Kidney (tissue), 14 donors: ENCODE data around the gene CD1E. TPM values are rescaled to one million over a fixed set of nuclear protein-coding genes. Genes with fewer than 3 reads are reported as not detected.

Source experiments
- DNase-seq, 5 donors: peaks; one replicate each; pipeline ENCODE4 v3.0.0-alpha.2; 2013 to 2020
- FAIRE-seq: peaks from 2 replicates; lab custom pipeline; 2012; peaks lifted over from hg19 to GRCh38; lab: Jason Lieb, UNC
- H3K27ac ChIP-seq, 2 donors: one replicate each; pipeline ENCODE4 v1.7.0; 2013; ENCODE audit warnings: low read depth in 2 of 2, low read length in 2 of 2, inconsistent platforms in 1 of 2
- H3K27me3 ChIP-seq: one replicate; pipeline ENCODE4 v1.7.1; 2013; ENCODE audit warnings: low read length, inconsistent platforms; ENCODE audit not compliant: control insufficient read depth, insufficient read depth
- H3K36me3 ChIP-seq, 3 donors: one replicate each; pipeline versions ENCODE4 v1.7.0 to v1.7.1; 2013; ENCODE audit warnings: low read length in 3 of 3, control low read depth in 1 of 3, inconsistent platforms in 1 of 3; ENCODE audit not compliant: insufficient read depth in 3 of 3, control insufficient read depth in 2 of 3
- H3K4me1 ChIP-seq, 3 donors: one replicate each; pipeline versions ENCODE4 v1.7.0 to v1.7.1; 2013; ENCODE audit warnings: low read length in 3 of 3, inconsistent platforms in 1 of 3, low read depth in 1 of 3; ENCODE audit not compliant: control insufficient read depth in 2 of 3, insufficient read depth in 2 of 3
- H3K4me3 ChIP-seq, 3 donors: one replicate each; pipeline versions ENCODE4 v1.7.0 to v1.8.1; 2013; ENCODE audit warnings: low read length in 3 of 3, control low read depth in 1 of 3, inconsistent platforms in 1 of 3
- H3K9ac ChIP-seq, 3 donors: one replicate each; pipeline versions ENCODE4 v1.7.0 to v1.7.1; 2013; ENCODE audit warnings: low read length in 3 of 3, control low read depth in 1 of 3, inconsistent platforms in 1 of 3
- H3K9me3 ChIP-seq, 3 donors: one replicate each; pipeline versions ENCODE4 v1.7.0 to v1.7.1; 2013; ENCODE audit warnings: low read length in 3 of 3, control low read depth in 1 of 3, inconsistent platforms in 1 of 3; ENCODE audit not compliant: control insufficient read depth in 2 of 3, insufficient read depth in 1 of 3
- CTCF ChIP-seq: IDR thresholded peaks from 3 replicates; pipeline ENCODE4 v1.5.1; 2012; ENCODE audit warnings: mild to moderate bottlenecking, moderate library complexity, borderline replicate concordance; ENCODE audit not compliant: insufficient read depth; ENCODE audit errors: extremely low read depth
- intact Hi-C: fragments of 100-400 bp; cut with DNase I; formaldehyde crosslinking; loops from one replicate; pipeline ENCODE4 v1.11.1; 2022
- polyA plus RNA-seq: library from polyadenylated mRNA; stranded (reverse); fragments of 350-450 nt; fragmentation: Illumina TruSeq; extraction: RNeasy Lipid Tissue Mini Kit (QIAGEN cat#74804); gene quantifications from one replicate; pipeline ENCODE4 v1.2.3, GENCODE V29; 2014; ENCODE audit warnings: low read depth, low replicate concordance; ENCODE audit not compliant: insufficient read depth
- total RNA-seq: library from RNA; stranded (reverse); fragmentation: NEBNext Ultra II Directional; extraction: Animal tissue kit (Norgen Biotek cat#: 25700); gene quantifications from one replicate; pipeline ENCODE4 v1.2.1, GENCODE V29; 2021
- donor health status: control.
- donor health status: control.
- donor health status: control.
- donor health status: control.
- donor health status: control.
- donor health status: DM: yes; HTN: yes; CAD: no.
- donor health status: Normal renal cell carcinoma (clear cell type).

The CD1E gene
- total and polyA plus RNA-seq, 2 donors from 2014 or later: 3.5 TPM; not detected in 1

DNA sequence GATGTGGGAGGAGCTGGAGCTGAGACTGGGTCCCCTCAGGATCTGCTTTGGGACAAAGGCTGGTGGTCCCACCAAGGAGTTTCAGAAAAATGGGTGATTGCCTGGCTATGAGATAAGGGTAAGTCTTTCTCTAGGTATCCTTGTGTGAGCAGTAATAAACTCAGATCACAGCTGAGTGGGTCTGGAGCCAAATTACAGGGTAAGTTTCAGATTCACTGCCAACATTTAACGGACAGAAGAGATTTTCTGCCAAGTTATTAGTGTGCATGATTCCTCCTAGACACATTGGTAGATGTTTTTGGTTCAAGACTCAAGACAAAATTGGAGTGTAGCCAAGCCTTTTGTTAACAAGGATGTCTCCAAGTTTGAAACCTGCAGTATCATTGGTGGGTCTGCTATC is 29.8 kb upstream of the CD1E start:
- no peak for DNase-seq
- no peak overlapping the region for H3K9ac ChIP-seq
- no peak for TF ChIP-seq CTCF
- H3K27ac ChIP-seq: no peak overlapping the region
- H3K27me3 ChIP-seq: no peaks in the 10 kb centered on the region
- no peak for FAIRE-seq
- intact Hi-C loops: no loop called here
- no peaks in the 10 kb centered on the region for H3K36me3 ChIP-seq
- no peaks in the 10 kb centered on the region for H3K9me3 ChIP-seq
- no peaks in the 10 kb centered on the region for H3K4me1 ChIP-seq
- no peak overlapping the region for H3K4me3 ChIP-seq

DNA sequence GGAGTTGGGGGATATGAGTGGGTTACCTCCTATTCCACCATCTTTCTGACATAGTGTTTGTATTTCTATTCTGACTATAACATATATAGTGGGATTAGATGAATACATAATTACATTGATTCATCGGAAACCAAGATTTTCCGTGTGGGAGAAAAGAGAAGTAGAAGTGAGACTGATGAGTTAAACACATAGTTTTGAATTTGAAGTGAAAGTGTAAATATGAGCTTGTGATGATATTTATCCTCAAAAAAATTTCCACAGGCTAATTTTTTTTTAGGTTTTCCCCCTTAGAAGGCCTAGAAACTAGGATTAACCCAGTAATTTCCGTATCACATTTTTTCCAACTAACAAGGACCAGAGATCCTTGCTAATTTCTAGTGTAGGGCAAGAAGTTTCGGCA is 29.3 kb upstream of the CD1E start:
- no peaks in the 10 kb centered on the region for H3K27me3 ChIP-seq
- no peak overlapping the region for H3K27ac ChIP-seq
- no peaks in the 10 kb centered on the region for H3K4me1 ChIP-seq
- intact Hi-C loops: no loop called here
- FAIRE-seq (no peak), DNase-seq (no peak)
- H3K4me3 ChIP-seq: no peak overlapping the region
- no peaks in the 10 kb centered on the region for H3K9me3 ChIP-seq
- no peaks in the 10 kb centered on the region for H3K36me3 ChIP-seq
- no peak overlapping the region for H3K9ac ChIP-seq
- no peak for TF ChIP-seq CTCF

DNA sequence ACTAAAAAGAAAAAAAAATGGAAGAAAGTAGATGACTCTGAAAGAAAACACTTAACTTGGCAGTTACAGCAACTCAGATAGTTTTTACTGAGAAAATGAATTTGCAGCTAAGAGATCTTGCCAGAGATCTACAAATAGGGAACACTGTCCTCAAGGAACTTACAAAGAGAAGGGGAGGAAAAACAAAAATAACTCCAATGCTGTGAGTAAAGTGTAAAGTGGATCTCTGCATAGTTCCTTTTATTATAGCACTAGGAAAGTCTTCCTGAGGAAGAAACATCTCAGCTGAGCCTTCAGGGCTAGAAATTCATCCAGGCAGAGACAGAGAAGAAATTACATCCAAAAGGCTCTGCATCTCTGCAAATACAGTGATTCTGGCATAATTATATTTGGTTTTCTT is 26.2 kb upstream of the CD1E start:
- Histone ChIP-seq H3K4me3 (no peak overlapping the region), H3K27me3 (no peaks in the 10 kb centered on the region), H3K27ac (no peak overlapping the region), H3K9ac (no peak overlapping the region), H3K4me1 (no peaks in the 10 kb centered on the region), H3K36me3 (no peaks in the 10 kb centered on the region), H3K9me3 (no peaks in the 10 kb centered on the region)
- TF ChIP-seq CTCF: no peak
- intact Hi-C loops: no loop called here
- FAIRE-seq: no peak
- no peak for DNase-seq

DNA sequence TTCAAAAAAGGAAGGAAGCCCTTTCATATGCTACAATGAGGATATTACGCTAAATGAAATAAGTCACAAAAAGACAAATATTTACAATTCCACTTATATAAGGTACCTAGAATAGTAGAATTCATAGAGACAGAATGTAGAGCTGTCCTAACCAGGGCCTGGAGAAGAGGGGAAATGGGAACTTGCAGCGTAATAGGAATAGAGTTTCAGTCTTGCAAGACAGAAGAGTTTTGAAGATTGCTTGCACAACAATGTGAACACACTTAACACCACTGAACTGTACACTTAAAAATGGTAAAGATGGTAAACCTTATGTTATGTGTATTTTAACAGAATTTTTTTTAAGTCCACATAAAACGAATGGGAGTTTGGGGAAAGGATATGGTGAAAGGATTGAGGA is 25.3 kb upstream of the CD1E start:
- intact Hi-C loops: no loop called here
- H3K4me3 ChIP-seq: no peak overlapping the region
- H3K4me1 ChIP-seq: no peaks in the 10 kb centered on the region
- no peaks in the 10 kb centered on the region for H3K27me3 ChIP-seq
- H3K9ac ChIP-seq: no peak overlapping the region
- no peak for FAIRE-seq
- no peak overlapping the region for H3K27ac ChIP-seq
- no peak for TF ChIP-seq CTCF
- H3K9me3 ChIP-seq: no peaks in the 10 kb centered on the region
- no peak for DNase-seq
- H3K36me3 ChIP-seq: no peaks in the 10 kb centered on the region
